ENCODE results near the gene KRTAP4-8.
"Not testable (repeated sequence)": the region's sequence is repeated elsewhere in the genome, so short reads cannot be mapped to it uniquely, and the experiment has no call there.

KRTAP4-8 gene

DNA sequence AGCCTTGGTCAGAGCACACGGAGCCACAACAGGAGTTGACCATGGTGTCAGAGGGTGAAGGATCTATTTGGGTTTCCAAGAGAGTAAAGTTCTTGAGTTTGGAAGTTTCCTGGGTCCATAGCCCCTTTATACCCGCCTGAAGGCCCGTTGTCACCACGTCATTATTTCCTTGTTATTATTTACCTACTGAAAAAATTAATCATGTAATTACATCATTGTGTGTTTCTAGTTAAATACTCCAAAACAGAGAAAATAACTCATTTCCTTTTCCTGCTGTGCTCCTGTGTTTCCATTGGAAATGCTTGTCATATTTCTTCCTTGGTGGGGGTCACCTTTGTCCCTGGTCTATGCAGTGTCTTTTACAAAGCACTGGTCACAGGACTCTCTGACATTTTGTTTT lies at the start of gene KRTAP4-8:
KRTAP4-8 (minus strand) TSS at position 101 of the 400 bp plus-strand sequence; CDS start at position 43, 58 bp downstream.
- DNase-seq (ENCODE audit: low read depth) = no peak

DNA sequence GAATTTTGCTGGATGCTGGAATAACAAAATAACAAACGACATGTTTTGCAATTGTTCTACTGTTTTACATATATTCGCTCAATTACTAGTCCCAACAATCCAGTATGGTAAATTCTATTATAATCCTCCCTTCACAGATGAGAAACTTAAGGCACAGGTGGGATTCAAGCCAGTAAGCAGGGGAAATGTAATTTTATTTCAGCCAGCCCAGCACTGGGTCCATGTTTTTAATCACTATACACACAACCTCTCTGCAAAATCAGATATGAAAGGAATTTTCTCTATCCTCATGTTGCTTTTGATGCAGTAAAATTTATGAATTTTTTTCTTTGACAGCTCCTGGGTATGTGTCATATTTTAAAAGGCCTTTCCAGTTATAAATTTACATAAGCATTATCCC lies 47.3 kb upstream of the KRTAP4-8 start:
- DNase-seq (ENCODE audit: low read depth) = no peak

DNA sequence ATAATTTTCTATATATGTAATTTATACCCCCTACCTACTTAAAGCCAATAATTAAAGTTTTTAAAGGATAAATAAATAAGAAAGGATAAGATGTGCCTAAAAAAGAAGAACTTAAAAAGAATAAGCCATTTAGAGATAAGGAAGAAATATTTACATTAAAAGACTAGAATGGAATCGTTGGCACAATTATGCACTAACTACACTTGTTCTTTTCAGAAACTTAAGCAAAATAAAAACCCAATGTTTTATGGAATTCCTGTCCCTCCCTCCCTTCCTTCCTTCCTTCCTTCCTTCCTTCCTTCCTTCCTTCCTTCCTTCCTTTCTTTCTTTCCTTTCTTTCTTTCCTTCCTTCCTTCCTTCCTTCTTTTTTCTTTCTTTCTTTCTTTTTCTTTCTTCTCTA lies 46.9 kb upstream of the KRTAP4-8 start:
- DNase-seq (ENCODE audit: low read depth) = no peak

DNA sequence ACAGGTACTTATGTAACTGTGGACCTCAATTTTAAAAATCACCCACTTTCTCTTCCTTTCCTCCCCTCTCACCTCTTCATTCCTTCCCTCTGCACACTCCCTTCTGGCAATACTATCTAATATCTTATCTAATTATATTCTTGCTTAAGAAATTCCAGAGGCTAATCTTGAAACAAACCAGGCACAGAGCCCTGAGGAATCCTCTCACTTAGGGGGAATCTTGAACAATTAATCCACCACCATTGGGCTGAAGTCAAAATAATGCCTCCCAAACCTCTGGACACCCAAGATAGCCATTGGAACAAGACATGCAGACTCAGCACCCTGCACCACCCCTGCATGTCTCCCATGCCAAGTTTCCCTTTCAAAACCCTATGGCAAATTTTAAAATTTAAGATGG lies 43.4 kb upstream of the KRTAP4-8 start:
- no peak for DNase-seq (ENCODE audit: low read depth)

DNA sequence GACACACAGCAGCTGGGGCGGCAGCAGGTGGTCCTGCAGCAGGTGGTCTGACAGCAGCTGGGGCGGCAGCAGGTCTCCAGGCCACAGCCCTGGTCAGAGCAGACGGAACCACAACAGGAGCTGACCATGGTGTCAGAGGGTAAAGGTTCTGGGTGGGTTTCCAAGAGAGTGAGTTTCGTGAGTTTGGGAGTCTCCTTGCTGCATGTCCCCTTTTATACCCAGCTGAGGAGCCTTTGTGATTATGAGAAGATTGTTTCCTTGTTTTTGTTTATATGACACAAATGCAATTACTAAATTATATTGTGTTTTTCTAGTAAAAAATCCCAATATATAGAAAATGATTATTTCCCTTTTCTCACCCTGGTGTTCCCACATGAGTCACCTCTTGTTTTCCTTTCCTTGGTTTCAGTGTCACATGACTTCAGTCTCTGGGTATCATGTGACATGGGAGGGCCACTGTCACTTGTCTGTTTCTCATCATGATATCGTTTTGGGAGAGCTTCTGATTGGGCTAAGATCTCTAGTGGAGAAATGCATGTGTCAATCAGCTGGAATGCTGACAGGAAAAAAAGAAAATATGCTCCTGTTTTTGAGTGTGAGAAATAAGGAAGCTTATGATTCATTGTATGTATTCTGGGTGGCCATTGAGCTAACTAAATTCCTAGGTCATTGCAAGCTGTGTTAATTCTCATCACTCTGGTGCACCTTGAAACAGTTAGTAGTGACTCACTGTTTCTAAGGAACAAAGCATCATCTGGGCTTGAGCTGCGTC lies 42.6 kb upstream of the KRTAP4-8 start, which contains the start of gene KRTAP4-6:
KRTAP4-6 (minus strand) TSS at position 185 of the 772 bp plus-strand sequence; CDS start at position 128, 57 bp downstream.
- DNase-seq (ENCODE audit: low read depth) = no peak

DNA sequence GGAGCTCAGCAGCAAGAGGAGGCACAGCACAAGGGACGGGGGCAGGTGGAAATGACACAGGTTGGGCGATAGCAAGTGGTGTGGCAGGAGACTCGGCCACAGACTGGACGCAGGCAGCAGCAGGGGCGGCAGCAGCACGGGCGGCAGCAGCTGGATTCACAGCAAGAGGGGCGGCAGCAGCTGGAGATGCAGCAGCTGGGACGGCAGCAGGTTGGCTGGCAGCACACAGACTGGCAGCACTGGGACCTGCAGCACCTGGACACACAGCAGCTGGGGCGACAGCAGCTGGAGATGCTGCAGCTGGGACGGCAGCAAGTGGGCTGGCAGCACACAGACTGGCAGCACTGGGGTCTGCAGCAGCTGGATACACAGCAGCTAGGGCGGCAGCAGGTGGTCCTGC lies 41.9 kb upstream of the KRTAP4-8 start:
- not testable (repeated sequence) for DNase-seq (ENCODE audit: low read depth)

DNA sequence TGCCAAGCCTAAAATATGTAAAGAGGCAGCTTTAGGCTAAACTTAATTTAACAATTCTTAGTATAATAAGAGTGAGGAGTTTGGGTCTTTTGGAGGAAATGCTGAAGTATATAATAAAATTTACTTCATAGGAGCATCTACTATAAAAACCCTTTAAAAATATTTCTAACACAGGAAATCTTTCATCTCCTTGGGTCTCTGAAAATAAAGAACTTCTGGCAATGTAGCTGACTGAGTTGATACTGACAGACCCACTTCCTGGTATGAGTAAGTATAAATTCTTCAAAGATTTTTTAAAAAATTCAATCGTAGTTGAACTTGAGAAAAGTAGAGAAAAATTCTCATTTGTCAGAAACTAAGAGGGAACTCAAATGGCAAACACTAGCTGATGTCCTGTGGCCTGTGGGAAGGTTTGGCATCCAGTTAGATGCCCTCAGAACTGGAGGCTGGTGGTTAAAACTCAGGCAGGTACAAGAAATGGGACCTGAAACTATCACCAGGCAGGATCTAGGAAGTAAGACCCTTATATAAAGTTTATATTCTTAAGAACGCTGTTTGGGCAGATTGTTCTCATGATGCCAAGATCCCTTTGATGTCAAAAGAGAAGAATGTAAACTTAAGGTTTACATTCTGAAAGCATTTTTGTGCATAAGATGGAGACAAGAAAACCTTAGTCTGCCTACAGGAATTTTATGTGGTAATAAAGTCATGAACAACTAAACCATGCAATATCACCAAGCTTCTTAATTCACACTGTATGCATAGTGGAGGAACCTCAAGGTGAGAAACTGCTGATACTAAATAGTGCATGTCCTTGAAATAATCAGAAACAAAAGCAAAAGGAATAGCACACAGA lies 36.2 kb upstream of the KRTAP4-8 start:
- DNase-seq (ENCODE audit: low read depth) = no peak

DNA sequence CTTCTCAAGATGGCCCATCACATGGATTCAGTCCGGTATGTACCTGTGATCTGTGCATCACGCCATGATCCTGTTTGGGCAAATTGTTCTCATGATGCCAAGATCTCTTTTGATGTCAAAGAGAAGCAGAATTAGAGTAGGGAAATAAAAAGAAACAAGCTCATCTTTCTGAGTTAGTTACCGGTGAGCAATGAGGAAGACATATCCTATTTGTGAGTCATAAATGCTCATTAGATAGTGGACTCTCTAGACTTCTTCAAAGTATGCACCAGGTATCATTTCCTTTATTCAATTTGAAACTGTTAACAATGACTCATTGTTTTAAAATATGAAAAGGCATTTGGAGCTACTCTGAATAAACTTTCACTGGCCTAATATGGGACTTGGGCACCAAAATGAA lies 34.0 kb upstream of the KRTAP4-8 start:
- no peak for DNase-seq (ENCODE audit: low read depth)

DNA sequence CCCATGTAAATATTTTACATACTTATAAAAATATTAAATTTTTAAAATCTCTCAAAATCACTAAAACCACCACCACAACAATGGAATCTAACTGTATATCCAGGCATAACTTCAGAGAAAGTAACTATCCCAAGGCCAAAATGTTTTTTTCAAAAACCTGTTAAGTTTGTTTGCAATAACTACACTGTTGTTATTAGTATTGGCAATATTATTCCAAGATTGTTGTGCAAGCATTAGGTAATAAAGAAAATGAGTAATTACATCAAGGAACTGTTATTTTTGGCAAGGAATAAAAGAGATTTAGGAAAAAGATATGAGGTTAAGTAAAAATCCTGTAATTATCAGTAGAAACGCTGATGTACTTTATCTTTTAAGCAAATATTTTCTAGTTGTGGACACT lies 29.4 kb upstream of the KRTAP4-8 start:
- DNase-seq (ENCODE audit: low read depth) = no peak

DNA sequence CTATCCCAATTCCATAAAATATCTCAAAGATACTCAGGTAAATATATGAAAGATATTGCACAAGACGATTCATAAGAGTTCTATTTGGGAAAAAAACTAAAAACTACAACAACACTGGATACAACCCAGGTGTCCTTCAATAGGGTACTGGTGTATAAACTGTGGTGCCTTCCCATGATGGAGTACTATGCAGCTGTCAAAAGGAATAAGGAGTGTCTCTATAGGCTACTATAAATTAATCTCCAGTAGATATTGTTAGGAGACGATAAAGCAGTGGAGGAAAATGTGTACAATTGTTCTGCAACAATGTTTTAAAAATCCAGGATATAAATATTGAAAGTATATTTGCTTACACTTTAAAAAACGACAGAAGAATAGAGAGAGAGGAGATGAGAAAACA lies 28.5 kb upstream of the KRTAP4-8 start:
- no peak for DNase-seq (ENCODE audit: low read depth)

DNA sequence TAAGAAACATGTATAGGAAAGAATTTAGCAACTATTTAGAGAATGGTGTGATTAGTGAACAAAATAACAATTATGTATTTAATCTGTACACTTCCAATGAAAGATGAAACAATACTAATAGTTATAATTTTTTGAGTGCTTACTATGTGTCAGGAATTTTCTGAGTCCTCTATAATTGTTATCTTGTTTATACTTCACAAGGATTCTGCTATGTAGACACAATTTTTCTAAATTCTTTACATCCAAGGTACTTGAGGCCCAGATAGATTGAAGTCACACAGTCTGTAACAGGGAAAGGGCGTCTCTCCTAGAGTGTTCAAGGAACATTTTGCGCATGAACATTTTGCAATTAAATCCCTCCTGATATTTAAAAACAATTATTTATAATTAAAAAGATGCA lies 27.1 kb upstream of the KRTAP4-8 start:
- no peak for DNase-seq (ENCODE audit: low read depth)

DNA sequence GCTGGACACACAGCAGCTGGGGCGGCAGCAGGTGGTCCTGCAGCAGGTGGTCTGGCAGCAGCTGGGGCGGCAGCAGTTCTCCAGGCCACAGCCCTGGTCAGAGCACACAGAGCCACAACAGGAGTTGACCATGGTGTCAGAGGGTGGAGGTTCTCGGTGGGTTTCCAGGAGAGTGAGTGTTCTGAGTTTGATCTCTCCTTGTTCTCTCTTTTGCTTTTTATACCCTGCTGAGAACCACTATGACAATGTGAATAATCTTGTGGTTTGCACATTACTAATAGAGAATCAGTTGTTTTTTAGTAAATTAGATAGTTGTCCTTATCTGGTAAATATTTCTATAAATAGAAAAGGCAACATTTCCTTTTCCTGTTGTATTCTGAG lies 26.0 kb upstream of the KRTAP4-8 start, which contains the start of gene KRTAP4-12:
KRTAP4-12 (minus strand) TSS at position 192 of the 381 bp plus-strand sequence; CDS start at position 132, 60 bp downstream.
- DNase-seq (ENCODE audit: low read depth) = not testable (repeated sequence)

DNA sequence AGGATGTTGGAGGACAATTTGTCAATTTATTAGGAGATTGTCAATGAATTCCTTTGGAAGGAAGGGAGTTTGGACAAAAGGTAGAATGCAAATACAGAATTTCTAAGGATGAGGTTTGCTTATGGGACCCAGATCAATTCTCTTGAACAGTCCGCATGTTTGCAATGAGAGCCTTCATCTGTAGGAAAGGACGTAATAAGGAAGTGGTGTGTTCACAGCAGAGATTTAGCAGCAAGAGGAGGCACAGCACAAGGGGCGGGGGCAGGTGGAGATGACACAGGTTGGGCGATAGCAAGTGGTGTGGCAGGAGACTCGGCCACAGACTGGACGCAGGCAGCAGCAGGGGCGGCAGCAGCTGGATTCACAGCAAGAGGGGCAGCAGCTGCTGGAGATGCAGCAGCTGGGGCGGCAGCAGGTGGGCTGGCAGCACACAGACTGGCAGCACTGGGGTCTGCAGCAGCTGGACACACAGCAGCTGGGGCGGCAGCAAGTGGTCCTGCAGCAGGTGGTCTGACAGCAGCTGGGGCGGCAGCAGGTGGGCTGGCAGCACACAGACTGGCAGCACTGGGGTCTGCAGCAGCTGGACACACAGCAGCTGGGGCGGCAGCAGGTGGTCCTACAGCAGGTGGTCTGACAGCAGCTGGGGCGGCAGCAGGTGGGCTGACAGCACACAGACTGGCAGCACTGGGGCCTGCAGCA lies 25.5 kb upstream of the KRTAP4-8 start:
- not testable (repeated sequence) for DNase-seq (ENCODE audit: low read depth)

DNA sequence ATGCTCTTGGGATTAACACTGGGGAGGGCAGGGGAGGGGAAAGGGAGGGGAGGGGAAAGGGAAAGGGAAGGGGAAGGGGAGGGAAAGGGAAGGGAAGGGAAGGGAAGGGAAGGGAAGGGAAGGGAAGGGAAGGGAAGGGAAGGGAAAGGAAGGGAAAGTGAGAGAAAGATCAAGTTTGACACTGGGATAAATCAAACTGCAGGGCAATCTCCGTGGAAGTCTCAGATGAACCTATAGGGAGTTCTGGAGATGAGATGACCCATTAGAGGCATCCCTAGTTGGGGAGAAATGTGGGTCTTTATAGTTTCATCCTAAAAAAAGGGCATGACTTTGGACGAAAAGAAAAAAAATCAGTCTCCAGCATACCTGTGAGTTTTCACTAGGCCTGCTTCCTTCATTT lies 23.8 kb upstream of the KRTAP4-8 start:
- DNase-seq (ENCODE audit: low read depth) = no peak

DNA sequence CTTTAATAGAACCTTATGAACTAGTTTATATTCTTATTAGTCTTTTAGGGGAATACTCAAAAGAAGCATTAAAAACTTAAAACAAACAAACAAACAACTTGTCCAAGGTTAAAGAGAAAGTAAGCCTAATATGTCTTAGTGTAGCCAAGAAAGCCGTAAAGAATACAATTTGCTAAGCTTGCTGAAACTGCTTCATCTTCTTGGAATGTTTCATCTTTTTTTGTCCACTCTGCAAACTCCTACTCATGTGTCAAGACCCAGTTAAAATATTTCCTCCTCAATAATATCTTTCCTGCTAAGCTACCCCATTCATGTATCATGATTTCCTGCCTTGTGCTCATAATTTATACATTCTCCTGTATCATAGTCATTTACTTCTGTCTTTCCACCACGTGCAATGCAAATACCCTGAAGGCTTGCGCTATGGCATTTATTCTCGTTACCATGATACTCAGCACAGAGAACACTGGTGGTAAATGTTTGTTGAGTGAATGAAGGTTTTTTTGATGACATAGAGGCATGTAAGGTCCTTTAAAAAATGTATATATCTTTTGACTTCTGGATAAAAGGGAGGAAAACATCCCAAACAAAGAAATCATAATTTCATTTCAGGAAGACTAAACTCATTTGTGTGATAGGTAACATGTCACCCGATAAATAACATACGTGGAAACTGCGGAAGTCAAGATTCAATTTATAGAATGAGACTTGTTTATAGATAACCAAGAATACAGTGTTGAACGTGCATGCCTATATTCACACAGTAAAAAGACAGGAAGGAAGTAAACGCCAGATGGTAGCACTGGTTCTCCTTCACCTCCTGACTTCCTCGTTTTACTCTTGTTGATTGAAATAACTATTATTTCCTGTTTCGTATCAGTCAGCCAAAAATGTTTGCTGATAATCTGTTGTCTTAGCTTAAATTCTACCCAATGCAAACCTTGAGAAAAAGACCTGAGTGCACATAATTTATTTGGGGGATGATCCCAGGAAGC lies 22.1 kb upstream of the KRTAP4-8 start:
- not testable (repeated sequence) for DNase-seq (ENCODE audit: low read depth)

DNA sequence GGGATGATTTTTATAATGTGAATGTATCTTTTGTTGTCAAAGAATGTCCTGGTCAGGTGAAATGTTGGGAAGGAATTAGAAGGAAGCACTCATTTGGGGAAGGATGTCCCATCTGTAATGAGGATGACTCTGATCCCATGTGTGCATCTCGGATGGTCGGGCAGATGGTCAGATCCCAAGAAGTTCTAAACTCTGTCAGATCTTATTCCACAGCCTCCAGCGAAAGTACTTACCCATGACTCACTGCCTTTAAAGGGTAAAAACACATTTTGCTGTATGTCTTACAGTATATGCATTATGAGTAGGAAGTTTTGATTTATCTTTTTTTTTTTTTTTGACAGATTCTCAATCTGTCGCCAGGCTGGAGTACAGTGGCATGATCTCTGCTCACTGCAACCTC lies 20.8 kb upstream of the KRTAP4-8 start:
- DNase-seq (ENCODE audit: low read depth) = no peak

DNA sequence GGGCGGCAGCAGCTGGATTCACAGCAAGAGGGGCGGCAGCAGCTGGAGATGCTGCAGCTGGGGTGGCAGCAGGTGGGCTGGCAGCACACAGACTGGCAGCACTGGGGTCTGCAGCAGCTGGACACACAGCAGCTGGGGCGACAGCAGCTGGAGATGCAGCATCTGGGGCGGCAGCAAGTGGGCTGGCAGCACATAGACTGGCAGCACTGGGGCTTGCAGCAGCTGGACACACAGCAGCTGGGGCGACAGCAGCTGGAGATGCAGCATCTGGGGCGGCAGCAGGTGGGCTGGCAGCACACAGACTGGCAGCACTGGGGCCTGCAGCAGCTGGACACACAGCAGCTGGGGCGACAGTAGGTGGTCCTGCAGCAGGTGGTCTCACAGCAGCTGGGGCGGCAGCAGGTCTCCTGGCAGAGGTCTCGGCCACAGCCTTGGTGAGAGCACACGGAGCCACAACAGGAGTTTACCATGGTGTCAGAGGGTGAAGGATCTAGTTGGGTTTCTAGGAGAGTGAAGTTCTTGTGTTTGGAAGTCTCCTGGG lies 20.0 kb upstream of the KRTAP4-8 start, which contains the start of gene KRTAP4-11:
KRTAP4-11 (minus strand) TSS at position 528 of the 541 bp plus-strand sequence; CDS start at position 470, 58 bp downstream.
- DNase-seq (ENCODE audit: low read depth) = not testable (repeated sequence)

DNA sequence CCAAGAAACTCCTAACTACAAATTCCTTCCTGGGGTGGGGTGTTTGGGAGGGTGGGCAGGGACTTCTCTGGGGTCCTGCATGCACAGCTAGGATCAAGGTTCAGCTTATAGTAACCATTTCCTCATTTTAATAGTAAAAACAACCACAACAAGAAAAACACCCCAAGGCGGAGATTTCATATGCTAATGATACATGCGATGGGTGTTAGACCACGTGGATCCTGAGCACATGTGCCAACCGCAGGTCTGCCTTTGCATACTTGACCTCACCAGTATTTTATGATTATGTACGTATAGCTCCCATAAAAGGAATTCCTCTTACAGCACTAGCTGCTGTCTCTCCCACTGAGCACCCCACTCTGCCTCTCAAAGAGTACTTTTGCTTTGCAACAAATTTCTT lies 18.4 kb upstream of the KRTAP4-8 start:
- no peak for DNase-seq (ENCODE audit: low read depth)

DNA sequence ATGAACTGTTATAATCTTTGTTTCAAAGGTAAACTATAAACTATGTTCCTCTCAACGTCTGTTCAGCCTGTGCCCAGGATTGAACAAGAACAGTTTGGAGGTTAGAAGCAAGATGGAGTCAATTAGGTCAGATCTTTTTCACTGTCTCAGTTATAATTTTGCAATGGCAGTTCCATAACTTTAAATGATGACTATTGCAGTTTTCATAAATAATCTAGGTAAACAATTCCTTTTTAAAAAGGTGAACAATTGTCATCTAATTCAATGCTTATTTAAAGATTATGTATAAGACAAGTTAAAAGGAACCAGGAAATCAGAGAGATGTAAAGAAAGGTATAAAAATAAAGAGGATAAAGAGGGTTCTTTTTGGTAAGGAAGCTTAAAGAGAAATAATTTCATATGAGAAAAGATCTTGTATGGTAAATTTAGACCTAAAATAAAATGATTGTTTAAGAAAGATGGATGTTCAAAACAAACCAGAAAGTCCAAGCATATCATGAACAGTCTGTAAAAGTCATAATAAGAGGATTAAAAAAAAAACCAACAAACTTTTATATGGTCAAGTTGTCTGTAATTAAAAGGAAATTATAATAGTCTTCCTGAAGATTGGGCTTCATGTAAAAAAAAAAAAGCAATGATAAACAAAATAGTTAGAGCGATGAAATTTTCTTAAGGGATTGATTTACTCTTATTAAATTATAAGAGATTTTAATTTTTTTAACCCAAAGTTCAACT lies 13.4 kb upstream of the KRTAP4-8 start:
- no peak for DNase-seq (ENCODE audit: low read depth)

Measured in stimulated activated CD8-positive, alpha-beta memory T cell treated with anti-CD3 and anti-CD28 coated beads, Interleukin-15, amount 100 ng/mL, for 24 hours (primary cell).